OCI-LY1 (cell line): Measurements from ENCODE around the gene EDDM13.

ENCODE experiments used
- H2AFZ ChIP-seq: fragments of 200-600 bp; sonication (generic), shearing (Covaris generic); 2 replicates; pipeline ENCODE4 v1.6.0; 2014; ENCODE audit warnings: antibody characterized with exemption, mild to moderate bottlenecking, low read length
- H3F3A ChIP-seq: fragments of 200-600 bp; sonication (generic), shearing (Covaris generic); 2 replicates; pipeline ENCODE4 v1.6.0; 2014; ENCODE audit warnings: mild to moderate bottlenecking, antibody characterized with exemption, low read length, moderate library complexity; ENCODE audit not compliant: insufficient read depth
- H3K27ac ChIP-seq: fragments of 200-600 bp; sonication (generic); 2 replicates; pipeline ENCODE4 v1.5.1; 2014; ENCODE audit warnings: low read length, mixed run types, mild to moderate bottlenecking, low read depth; ENCODE audit not compliant: poor library complexity, severe bottlenecking
- H3K27me3 ChIP-seq: fragments of 200-600 bp; sonication (generic); 2 replicates; pipeline ENCODE4 v1.6.0; 2014; ENCODE audit warnings: antibody characterized with exemption, mild to moderate bottlenecking, low read length, moderate library complexity; ENCODE audit not compliant: insufficient read depth
- H3K36me3 ChIP-seq: fragments of 200-600 bp; sonication (generic); 2 replicates; pipeline ENCODE4 v1.6.1; 2014; ENCODE audit warnings: mild to moderate bottlenecking, antibody characterized with exemption, low read length, moderate library complexity, mixed read lengths; ENCODE audit not compliant: insufficient read depth
- H3K4me1 ChIP-seq: fragments of 200-600 bp; sonication (generic); 2 replicates; pipeline ENCODE4 v1.5.1; 2014; ENCODE audit warnings: mild to moderate bottlenecking, low read length, moderate library complexity; ENCODE audit not compliant: insufficient read depth, severe bottlenecking
- H3K4me2 ChIP-seq: fragments of 200-600 bp; sonication (generic), shearing (Covaris generic); 2 replicates; pipeline ENCODE4 v1.6.1; 2014; ENCODE audit warnings: low read length
- H3K4me3 ChIP-seq: fragments of 200-600 bp; sonication (generic); 2 replicates; pipeline ENCODE4 v1.5.1; 2014; ENCODE audit warnings: low read length, low read depth, mild to moderate bottlenecking, mixed read lengths; ENCODE audit not compliant: poor library complexity, severe bottlenecking
- H3K79me2 ChIP-seq: fragments of 200-600 bp; shearing (Covaris generic); 2 replicates; pipeline ENCODE4 v1.6.1; 2016; ENCODE audit warnings: mixed run types, low read length, mixed read lengths; ENCODE audit not compliant: insufficient read depth
- H3K9ac ChIP-seq: fragments of 200-600 bp; sonication (generic), shearing (Covaris generic); 2 replicates; pipeline ENCODE4 v1.6.1; 2014; ENCODE audit warnings: mild to moderate bottlenecking, low read length, mixed read lengths
- H3K9me2 ChIP-seq: fragments of 200-600 bp; sonication (generic), shearing (Covaris generic); 2 replicates; pipeline ENCODE4 v1.6.1; 2014; ENCODE audit warnings: low read depth, mild to moderate bottlenecking, low read length, mixed read lengths
- H3K9me3 ChIP-seq: fragments of 200-600 bp; shearing (Covaris generic); 2 replicates; pipeline ENCODE4 v1.6.1; 2014; ENCODE audit warnings: low read length, mixed read lengths
- H4K20me1 ChIP-seq: fragments of 200-600 bp; sonication (generic), shearing (Covaris generic); 2 replicates; pipeline ENCODE4 v1.6.0; 2016; ENCODE audit warnings: mild to moderate bottlenecking, low read length; ENCODE audit not compliant: insufficient read depth
- EZH2 ChIP-seq: fragments of 200-600 bp; sonication (generic), shearing (Covaris generic); IDR thresholded peaks from 2 replicates; pipeline ENCODE4 v1.8.0; 2017; ENCODE audit warnings: borderline replicate concordance, mixed run types, mild to moderate bottlenecking, antibody characterized with exemption, low read length, moderate library complexity, mixed read lengths
- TF ChIP-seq, protein P1 (sequence below): fragments of 200-600 bp; sonication (generic), shearing (Covaris generic); IDR thresholded peaks from 2 replicates; pipeline ENCODE4 v1.5.1; 2017; ENCODE audit warnings: mild to moderate bottlenecking, antibody characterized with exemption, low read length, moderate library complexity, mixed read lengths

Gene EDDM13

DNA sequence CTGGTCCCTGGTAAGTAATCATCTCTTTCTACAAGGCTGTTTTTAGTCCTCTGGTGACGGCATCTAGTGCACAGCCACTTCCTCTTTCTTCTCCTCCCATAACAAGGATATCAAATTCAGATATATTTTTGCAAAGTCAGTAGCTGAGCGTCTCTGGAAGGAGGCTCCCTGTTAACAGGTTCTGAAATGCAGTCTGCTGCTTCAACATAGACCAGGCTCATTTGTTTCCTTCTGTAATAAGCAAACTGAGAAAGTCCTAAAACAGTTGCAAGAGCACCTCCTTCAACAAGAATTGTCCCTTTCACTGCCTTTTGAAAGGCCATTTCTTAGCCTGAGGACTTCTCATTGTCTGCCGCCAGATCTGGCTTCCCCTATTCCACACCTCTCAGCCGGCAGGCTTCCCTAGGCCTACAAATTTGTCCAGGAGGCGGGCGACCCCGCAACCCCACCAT is 49.5 kb downstream of the EDDM13 start:
- Histone ChIP-seq H4K20me1 (no peaks in the 10 kb centered on the region), H2AFZ (no peak overlapping the region), H3K36me3 (no peaks in the 10 kb centered on the region), H3F3A (no peaks in the 10 kb centered on the region), H3K9ac (no peak overlapping the region), H3K4me1 (peaks cover 11% of the 10 kb centered on the region), H3K79me2 (no peaks in the 10 kb centered on the region), H3K27me3 (no peaks in the 10 kb centered on the region), H3K4me2 (peak overlapping the region; percentile 4; the same call in 1 of the 2 replicates), H3K9me2 (no peaks in the 10 kb centered on the region), H3K27ac (no peak overlapping the region), H3K4me3 (no peak overlapping the region), H3K9me3 (no peaks in the 10 kb centered on the region)
- TF ChIP-seq, protein P1, sequence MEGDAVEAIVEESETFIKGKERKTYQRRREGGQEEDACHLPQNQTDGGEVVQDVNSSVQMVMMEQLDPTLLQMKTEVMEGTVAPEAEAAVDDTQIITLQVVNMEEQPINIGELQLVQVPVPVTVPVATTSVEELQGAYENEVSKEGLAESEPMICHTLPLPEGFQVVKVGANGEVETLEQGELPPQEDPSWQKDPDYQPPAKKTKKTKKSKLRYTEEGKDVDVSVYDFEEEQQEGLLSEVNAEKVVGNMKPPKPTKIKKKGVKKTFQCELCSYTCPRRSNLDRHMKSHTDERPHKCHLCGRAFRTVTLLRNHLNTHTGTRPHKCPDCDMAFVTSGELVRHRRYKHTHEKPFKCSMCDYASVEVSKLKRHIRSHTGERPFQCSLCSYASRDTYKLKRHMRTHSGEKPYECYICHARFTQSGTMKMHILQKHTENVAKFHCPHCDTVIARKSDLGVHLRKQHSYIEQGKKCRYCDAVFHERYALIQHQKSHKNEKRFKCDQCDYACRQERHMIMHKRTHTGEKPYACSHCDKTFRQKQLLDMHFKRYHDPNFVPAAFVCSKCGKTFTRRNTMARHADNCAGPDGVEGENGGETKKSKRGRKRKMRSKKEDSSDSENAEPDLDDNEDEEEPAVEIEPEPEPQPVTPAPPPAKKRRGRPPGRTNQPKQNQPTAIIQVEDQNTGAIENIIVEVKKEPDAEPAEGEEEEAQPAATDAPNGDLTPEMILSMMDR, result no peak
- TF ChIP-seq EZH2, result no peak

DNA sequence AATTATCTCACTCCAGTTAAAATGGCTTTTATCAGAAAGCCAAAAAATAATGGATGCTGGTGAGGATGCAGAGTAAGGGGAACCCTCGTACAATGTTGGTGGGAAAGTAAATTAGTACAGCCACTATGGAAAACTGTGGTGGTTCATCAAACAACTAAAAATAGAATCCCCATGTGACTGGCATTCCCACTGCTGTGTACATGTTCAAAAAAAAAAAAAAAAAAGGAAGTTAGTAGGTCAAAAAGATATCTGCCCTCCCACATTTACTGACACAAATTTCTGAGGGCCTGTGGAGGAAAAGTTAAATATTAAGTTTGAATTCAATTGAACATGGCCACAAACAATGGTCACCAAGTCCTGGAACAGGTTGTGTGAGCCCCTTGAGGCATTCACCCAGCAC is 51.9 kb downstream of the EDDM13 start:
- Histone ChIP-seq H3K27ac (no peak overlapping the region), H3K36me3 (no peaks in the 10 kb centered on the region), H3K9ac (no peak overlapping the region), H2AFZ (no peak overlapping the region), H3K9me2 (no peaks in the 10 kb centered on the region), H3F3A (no peaks in the 10 kb centered on the region), H3K27me3 (no peaks in the 10 kb centered on the region), H3K79me2 (no peaks in the 10 kb centered on the region), H3K4me3 (no peak overlapping the region), H3K4me2 (no peak overlapping the region), H4K20me1 (no peaks in the 10 kb centered on the region), H3K4me1 (peaks cover 11% of the 10 kb centered on the region), H3K9me3 (no peaks in the 10 kb centered on the region)
- TF ChIP-seq EZH2, result no peak
- TF ChIP-seq, protein P1, result no peak

DNA sequence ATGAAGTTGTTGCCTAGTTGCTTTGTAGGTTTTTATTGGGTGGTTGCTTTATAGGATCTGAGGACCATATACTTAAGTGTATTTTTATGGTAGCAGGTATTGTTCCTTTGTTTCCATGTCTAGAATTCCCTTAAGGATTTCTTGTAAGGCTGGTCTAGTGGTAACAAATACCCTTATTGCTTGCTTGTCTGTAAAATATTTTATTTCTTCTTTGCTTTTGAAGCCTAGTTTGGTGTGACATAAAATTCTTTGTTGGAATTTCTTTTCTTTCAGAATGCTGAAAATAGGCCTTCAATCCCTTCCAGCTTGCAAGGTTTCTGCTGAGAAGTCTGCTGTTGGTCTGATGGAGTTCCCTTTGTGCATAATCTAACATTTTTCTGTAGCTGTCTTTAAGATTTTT is 60.1 kb downstream of the EDDM13 start:
- Histone ChIP-seq H3K27ac (no peak overlapping the region), H3K9me2 (no peaks in the 10 kb centered on the region), H3F3A (no peaks in the 10 kb centered on the region), H3K79me2 (no peaks in the 10 kb centered on the region), H3K4me2 (no peak overlapping the region), H4K20me1 (no peaks in the 10 kb centered on the region), H3K9me3 (no peaks in the 10 kb centered on the region), H2AFZ (no peak overlapping the region), H3K36me3 (no peaks in the 10 kb centered on the region), H3K9ac (no peak overlapping the region), H3K27me3 (no peaks in the 10 kb centered on the region), H3K4me1 (no peaks in the 10 kb centered on the region), H3K4me3 (no peak overlapping the region)
- TF ChIP-seq, protein P1, result no peak
- TF ChIP-seq EZH2, result no peak
